NCI-H446 (cell line): Measurements from ENCODE around the gene RAB5B.
"Not testable (repeated sequence)": the region's sequence is repeated elsewhere in the genome, so short reads cannot be mapped to it uniquely, and the experiment has no call there.

Experiments used
- DNase-seq, 2 experiments: peaks; one replicate each; lab custom pipeline; 2025; lab: John Stamatoyannopoulos, UW

The RAB5B gene

DNA sequence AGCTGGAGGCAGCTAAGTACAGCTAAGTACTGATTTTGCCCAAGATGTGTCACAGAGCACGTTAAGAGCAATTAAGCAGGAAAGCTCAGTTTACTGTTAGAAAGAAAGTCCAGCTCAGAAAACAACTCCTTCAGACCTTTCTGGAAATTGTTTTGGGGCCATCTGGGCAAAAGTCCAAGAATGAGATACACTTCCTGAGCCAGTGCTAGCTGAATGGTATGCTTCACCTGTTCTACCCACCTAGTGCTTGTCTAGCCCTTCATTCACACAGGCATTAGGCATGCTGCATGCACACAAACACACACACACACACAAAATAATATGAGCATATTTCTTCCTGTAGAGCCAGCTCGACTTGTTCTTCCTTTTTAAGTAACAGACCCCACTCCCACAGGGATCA is 40.3 kb downstream of the RAB5B start:
- DNase-seq = no peak

DNA sequence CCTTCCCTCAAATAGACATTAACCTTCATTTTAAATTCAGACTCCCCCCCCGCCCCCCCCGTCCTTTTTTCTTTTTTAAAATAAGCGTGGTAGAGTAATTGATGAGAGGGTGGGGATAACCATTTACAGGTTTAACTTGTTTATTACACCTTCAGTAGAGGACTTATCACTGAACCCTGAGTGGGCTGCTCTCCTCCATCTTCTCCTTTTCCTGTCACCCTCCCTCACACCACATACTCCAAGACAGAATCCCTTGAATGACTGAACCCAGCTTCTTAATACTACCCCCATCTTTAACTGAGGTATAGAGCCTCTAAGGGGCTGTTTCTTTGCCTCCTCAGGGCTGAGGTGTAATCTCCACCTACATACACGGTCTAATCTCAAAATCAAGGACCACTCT is 43.3 kb downstream of the RAB5B start:
- DNase-seq = no peak

GRCh38 chr12:56018356-56018755 is 44.5 kb downstream of the RAB5B start:
- DNase-seq = no peak

- no peak for DNase-seq
These were observed 46.7 kb downstream of the RAB5B start, which contains the start of gene IKZF4 for GRCh38 chr12:56020423-56021184. TSS of gene IKZF4 (plus strand) at chr12:56021043. CDS start at chr12:56021494, 451 bp downstream.

- no peak for DNase-seq
These were observed 48.1 kb downstream of the RAB5B start for GRCh38 chr12:56021889-56022497.

DNA sequence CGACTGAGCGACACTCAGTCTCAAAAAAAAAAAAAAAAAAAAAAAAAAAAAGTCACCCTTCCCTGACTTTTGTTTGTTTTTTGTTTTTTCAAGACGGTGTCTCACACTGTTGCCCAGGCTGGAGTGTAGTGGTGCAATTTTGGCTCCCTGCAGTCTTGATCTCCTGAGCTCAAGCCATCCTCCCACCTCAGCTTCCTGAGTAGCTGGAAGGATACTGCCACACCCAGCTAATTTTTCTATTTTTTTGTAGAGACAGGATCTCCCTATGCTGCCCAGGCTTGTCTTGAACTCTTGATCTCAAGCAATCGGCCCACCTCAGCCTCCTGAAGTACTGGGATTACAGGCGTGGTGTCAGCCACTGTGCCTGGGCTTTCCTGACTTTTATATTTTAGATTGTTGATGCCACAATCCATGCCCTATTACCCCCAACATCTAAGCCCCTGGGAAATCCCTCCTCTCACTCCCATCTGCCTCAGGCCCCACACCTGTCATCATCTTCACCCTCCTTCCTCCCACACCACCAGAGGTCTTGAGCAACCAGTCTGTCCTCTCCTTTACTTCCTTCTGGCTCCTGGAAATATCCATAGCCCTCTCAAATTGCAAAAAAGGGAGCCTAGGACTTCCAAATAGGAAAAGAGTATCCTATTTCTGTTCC is 54.8 kb downstream of the RAB5B start:
- no peak for DNase-seq

DNA sequence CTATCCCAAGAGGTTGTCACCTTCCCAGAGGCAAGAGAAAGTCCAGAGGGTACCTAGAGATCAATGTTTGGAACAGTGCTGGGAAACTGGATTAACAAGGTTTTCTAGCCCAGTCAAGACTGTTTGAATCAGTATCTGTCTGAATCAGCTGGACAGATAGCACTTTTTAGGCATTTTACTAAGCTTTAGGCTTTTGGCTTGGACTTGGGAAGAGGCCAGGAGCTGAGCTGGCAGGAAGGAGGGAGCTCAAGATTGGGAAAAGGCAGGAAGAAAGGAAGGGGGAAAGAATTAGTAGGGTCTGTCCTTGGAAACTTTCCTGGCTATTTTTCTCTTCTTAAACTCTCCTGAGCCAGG is 55.3 kb downstream of the RAB5B start:
- DNase-seq = no peak

DNA sequence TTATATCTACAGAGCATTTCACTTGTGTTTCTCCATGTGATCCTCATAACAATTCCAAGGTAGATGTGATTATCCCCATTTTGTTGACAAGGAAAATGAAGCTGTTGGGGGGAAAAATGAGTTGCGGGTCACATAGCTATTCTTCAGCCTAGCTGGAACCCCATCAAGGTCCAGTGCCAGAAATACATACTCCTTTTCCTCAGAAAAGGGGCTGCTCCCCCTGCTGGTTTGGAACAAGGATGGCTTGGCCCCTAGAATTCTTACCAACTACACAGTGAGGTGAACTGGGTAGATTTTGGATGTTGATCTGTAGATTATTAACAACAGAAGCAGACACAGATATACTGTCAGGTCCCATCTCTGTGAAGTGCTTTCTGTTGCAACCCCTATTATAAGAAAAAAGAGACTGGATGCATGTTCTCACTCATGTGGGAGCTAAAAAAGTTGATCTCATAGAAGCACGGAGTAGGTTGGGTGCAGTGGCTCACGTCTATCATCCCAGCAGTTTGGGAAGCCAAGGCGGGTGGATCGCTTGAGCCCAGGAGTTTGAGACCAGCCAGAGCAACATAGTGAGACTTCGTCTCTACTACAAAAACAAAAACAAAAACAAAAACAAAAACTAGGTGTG is 55.9 kb downstream of the RAB5B start:
- DNase-seq = peak in 1 of 2 experiments; percentile 53

GRCh38 chr12:56031987-56032386 is 58.1 kb downstream of the RAB5B start:
- no peak for DNase-seq

DNA sequence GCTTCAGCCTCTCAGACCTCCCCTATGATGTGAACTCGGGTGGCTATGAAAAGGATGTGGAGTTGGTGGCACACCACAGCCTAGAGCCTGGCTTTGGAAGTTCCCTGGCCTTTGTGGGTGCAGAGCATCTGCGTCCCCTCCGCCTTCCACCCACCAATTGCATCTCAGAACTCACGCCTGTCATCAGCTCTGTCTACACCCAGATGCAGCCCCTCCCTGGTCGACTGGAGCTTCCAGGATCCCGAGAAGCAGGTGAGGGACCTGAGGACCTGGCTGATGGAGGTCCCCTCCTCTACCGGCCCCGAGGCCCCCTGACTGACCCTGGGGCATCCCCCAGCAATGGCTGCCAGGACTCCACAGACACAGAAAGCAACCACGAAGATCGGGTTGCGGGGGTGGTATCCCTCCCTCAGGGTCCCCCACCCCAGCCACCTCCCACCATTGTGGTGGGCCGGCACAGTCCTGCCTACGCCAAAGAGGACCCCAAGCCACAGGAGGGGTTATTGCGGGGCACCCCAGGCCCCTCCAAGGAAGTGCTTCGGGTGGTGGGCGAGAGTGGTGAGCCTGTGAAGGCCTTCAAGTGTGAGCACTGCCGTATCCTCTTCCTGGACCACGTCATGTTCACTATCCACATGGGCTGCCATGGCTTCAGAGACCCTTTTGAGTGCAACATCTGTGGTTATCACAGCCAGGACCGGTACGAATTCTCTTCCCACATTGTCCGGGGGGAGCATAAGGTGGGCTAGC is 60.9 kb downstream of the RAB5B start:
- DNase-seq = no peak

DNA sequence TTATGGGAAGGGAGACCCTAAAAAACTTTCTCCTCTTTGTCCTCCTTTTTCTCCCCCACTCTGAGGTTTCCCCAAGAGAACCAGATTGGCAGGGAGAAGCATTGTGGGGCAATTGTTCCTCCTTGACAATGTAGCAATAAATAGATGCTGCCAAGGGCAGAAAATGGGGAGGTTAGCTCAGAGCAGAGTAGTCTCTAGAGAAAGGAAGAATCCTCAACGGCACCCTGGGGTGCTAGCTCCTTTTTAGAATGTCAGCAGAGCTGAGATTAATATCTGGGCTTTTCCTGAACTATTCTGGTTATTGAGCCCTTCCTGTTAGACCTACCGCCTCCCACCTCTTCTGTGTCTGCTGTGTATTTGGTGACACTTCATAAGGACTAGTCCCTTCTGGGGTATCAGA is 63.3 kb downstream of the RAB5B start:
- DNase-seq = no peak

DNA sequence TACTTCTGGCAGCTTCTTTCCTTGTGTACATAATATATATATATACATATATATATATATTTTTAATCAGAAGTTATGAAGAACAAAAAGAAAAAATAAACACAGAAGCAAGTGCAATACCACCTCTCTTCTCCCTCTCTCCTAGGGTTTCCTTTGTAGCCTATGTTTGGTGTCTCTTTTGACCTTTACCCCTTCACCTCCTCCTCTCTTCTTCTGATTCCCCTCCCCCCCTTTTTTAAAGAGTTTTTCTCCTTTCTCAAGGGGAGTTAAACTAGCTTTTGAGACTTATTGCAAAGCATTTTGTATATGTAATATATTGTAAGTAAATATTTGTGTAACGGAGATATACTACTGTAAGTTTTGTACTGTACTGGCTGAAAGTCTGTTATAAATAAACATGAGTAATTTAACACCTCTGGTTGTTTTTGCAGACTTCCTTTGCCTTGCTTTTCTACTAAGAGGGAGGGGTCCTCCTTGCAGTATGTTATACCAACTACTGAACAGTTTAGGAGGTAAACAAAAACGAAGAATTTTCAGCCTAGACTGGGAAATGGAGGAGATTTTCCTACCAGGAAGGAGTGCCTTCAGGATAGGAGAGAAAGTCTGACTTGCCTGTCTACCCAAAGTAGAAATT is 64.3 kb downstream of the RAB5B start:
- DNase-seq = no peak

GRCh38 chr12:56040151-56040550 is 66.3 kb downstream of the RAB5B start:
- DNase-seq = no peak

- no peak for DNase-seq
These were observed 67.2 kb downstream of the RAB5B start for GRCh38 chr12:56040963-56041551.

GRCh38 chr12:56041552-56042429 is 67.9 kb downstream of the RAB5B start, which contains the start of gene RPS26:
TSS of gene RPS26 (plus strand) at chr12:56041918. CDS start at chr12:56042167, 249 bp downstream.
- DNase-seq = peak; percentile 97 to 99

DNA sequence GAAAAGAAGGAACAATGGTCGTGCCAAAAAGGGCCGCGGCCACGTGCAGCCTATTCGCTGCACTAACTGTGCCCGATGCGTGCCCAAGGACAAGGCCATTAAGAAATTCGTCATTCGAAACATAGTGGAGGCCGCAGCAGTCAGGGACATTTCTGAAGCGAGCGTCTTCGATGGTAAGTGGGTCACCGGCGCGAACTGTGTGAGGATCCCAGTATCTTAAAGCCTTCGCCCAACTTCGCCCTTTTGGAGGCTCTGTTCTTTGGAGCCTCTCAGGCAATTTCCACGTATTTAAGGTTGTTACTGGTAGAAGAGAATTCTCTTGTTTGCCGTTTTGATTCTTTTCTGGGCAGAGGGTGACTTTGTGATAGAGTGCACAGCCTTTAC is 68.5 kb downstream of the RAB5B start:
- not testable (repeated sequence) for DNase-seq

GRCh38 chr12:56042843-56043242 is 69.0 kb downstream of the RAB5B start:
- no peak for DNase-seq
